Adrenal gland (tissue), 12 donors: ENCODE data around the gene AP1S3. TPM values are rescaled to one million over a fixed set of nuclear protein-coding genes. Genes with fewer than 3 reads are reported as not detected.
A peak's percentile ranks its signal among the peaks of the same experiment; 100 is the strongest.

Experiments used
- DNase-seq, 7 donors: peaks; one replicate each; pipeline ENCODE4 v3.0.0-alpha.2; 2019 to 2020
- H3K27ac ChIP-seq, 5 donors: fragments of 200-600 bp; sonication (generic) in 4 of 5; 1 replicate in 3 of 5; 2 replicates in 2 of 5; pipeline versions ENCODE4 v1.5.1 to v1.8.0; 2016 to 2020; ENCODE audit warnings: mild to moderate bottlenecking in 1 of 5
- H3K27me3 ChIP-seq: fragments of 200-600 bp; 2 replicates; pipeline ENCODE4 v1.8.0; 2021
- H3K36me3 ChIP-seq, 2 donors: fragments of 200-600 bp; replicated peaks in 1 of 2; 1 replicate in 1 of 2; 2 replicates in 1 of 2; pipeline versions ENCODE4 v1.5.1 to v1.8.0; 2018 to 2022
- H3K4me1 ChIP-seq, 2 donors: fragments of 200-600 bp; replicated peaks in 1 of 2; 1 replicate in 1 of 2; 2 replicates in 1 of 2; pipeline versions ENCODE4 v1.5.1 to v1.8.0; 2018 to 2021
- H3K4me3 ChIP-seq, 4 donors: fragments of 200-600 bp; sonication (generic) in 3 of 4; one replicate each; pipeline ENCODE4 v1.5.1; 2016 to 2018
- H3K9me3 ChIP-seq, 3 donors: fragments of 200-600 bp; sonication (generic) in 1 of 3; replicated peaks in 1 of 3; 1 replicate in 2 of 3; 2 replicates in 1 of 3; pipeline versions ENCODE4 v1.5.1 to v1.8.0; 2016 to 2021
- POLR2A ChIP-seq, 2 donors: fragments of 450-650 bp; IDR thresholded peaks; one replicate each; pipeline ENCODE4 v1.6.1; 2017; ENCODE audit warnings: antibody characterized with exemption in 2 of 2, mild to moderate bottlenecking in 2 of 2, moderate library complexity in 1 of 2
- WGBS, 4 donors: extraction: QIAGEN DNeasy Blood & Tissue Kit in 2 of 4; methylation state at CpG; one replicate each; pipeline versions ENCODE4 v1.1.5 to v1.1.7; 2013 to 2017; 5-methylcytosine and 5-hydroxymethylcytosine counted together
- intact Hi-C, 2 donors: fragments of 100-400 bp; cut with DNase I; formaldehyde crosslinking; loops; one replicate each; pipeline versions ENCODE4 v1.14.1 to v1.15.0; 2022 to 2023
- polyA plus RNA-seq, 3 donors: library from polyadenylated mRNA; stranded (reverse); fragments of 200-250 nt in 2 of 3; fragments of 350-450 nt in 1 of 3; fragmentation: Illumina TruSeq in 1 of 3; extraction: RNeasy Lipid Tissue Mini Kit (QIAGEN cat#74804) in 1 of 3; gene quantifications; one replicate each; pipeline ENCODE4 v1.2.3, GENCODE V29; 2013 to 2014
- total RNA-seq, 9 donors: library from RNA; depleted of rRNA in 4 of 9; stranded (reverse); fragments of >200 nt in 4 of 9; fragments of 120-200 nt in 1 of 9; fragmentation: NEBNext Ultra II Directional in 1 of 9; extraction: Animal tissue kit (Norgen Biotek cat#: 25700) in 1 of 9; gene quantifications; one replicate each; pipeline versions ENCODE4 v1.1.0 to v1.2.4, GENCODE V29; 2013 to 2023
- TF ChIP-seq, protein P1 (sequence below), 6 experiments: fragments of 450-650 bp in 4 of 6; fragments of 200-600 bp in 2 of 6; sonication (generic) in 1 of 6; IDR thresholded peaks; 1 replicate in 5 of 6; 2 replicates in 1 of 6; pipeline versions ENCODE4 v1.5.1 to v1.8.0; 2016 to 2021; ENCODE audit warnings: antibody characterized with exemption in 6 of 6, mild to moderate bottlenecking in 2 of 6, moderate library complexity in 1 of 6
- donor health status: healthy with polysubstance abuse.
- donor health status: Bipolar disorder and iron deficiency.
- donor health status: DM: yes; HTN: yes; CAD: no.
- donor health status: DM: no; HTN: no; CAD: no.
- donor health status: DM: no; HTN: no; CAD: no.
- donor health status: DM: yes; HTN: yes; CAD: no.

Gene AP1S3
- total and polyA plus RNA-seq, 12 donors = 0.24 to 7.3 (median 1.3) TPM

DNA sequence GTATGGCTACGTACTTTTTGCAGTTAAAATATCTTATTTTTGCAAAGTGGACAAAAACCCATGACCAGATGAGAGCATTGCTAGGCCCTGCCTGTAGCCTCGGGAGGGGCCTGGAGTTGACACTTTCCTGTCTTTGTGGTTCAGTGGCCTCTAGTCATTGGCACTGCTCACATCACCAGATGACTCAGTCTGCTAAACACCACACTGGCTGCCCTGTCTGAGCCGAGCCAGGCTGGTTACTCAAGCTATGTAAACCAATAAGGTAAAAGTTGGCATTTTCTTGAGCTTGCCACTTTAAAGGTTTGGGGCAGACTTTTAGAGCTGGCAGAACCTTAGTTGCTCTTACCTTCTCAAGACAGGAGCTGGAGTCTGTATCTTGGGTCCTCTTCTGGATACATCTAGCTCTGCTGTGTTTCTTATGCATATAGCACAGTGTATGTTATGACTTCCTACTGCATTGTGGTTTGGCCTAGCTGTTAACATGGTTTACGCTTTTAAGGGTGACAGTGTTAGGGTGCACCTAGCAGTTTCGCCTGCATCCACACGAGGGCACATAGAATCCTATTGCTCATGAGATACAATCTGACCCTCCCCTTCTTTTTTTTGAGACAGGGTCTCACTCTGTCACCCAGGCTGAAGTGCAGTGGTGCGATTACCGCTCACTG, 76.4 kb downstream of the AP1S3 start:
- WGBS, 4 donors = 67 to 81% (median 78%) methylated on average over 8 of the region's 8 CpGs
- no peak overlapping the region for H3K4me3 ChIP-seq
- intact Hi-C loops = no loop called here
- no peaks in the 10 kb centered on the region for H3K27me3 ChIP-seq
- no peak overlapping the region for H3K27ac ChIP-seq
- H3K36me3 ChIP-seq = no peaks in the 10 kb centered on the region
- no peaks in the 10 kb centered on the region for H3K9me3 ChIP-seq
- peak; percentile 18 to 61 (median 54) for DNase-seq
- no peaks in the 10 kb centered on the region for H3K4me1 ChIP-seq
- TF ChIP-seq POLR2A (IDR thresholded peaks at IDR 0.05) = no peak
- TF ChIP-seq, protein P1, sequence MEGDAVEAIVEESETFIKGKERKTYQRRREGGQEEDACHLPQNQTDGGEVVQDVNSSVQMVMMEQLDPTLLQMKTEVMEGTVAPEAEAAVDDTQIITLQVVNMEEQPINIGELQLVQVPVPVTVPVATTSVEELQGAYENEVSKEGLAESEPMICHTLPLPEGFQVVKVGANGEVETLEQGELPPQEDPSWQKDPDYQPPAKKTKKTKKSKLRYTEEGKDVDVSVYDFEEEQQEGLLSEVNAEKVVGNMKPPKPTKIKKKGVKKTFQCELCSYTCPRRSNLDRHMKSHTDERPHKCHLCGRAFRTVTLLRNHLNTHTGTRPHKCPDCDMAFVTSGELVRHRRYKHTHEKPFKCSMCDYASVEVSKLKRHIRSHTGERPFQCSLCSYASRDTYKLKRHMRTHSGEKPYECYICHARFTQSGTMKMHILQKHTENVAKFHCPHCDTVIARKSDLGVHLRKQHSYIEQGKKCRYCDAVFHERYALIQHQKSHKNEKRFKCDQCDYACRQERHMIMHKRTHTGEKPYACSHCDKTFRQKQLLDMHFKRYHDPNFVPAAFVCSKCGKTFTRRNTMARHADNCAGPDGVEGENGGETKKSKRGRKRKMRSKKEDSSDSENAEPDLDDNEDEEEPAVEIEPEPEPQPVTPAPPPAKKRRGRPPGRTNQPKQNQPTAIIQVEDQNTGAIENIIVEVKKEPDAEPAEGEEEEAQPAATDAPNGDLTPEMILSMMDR (IDR thresholded peaks at IDR 0.05) = no peak

DNA sequence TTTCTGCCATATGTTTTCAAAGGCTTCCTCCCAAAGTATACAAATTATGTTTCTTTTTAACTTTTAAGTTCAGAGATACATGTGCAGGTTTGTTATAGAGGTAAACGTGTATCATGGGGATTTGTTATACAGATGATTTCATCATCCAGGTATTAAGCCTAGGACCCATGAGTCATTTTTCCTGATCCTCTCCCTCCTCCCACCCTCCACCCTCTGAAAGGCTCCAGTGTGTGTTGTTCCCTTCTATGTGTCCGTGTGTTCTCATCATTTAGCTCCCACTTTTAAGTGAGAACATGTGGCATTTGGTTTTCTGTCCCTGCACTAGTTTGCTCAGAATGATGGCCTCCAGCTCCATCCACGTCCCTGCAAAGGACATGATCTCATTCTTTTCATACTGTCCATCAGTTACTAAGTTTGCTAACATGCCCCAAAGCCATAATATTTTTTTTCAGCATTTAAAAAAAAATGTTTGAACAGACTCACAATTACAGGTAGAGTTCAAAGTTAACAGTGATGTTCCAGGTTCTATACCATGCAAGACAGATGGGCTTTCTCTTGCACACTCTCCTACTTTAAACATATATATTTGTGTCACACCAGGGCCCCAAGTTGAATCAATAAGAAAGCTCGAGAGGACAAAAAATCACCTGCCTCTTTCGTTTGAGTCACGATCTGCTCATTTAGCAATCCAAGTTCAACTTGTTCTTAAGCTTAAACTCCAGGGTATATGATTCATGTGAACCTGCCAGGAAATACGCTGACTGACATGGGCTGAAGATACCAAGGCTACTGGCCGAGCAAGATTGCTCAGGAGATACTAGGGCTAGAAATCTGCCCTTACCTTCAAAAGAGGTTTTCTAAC, 77.6 kb downstream of the AP1S3 start:
- DNase-seq = no peak
- H3K4me3 ChIP-seq = no peak overlapping the region
- TF ChIP-seq, protein P1 (IDR thresholded peaks at IDR 0.05) = no peak
- TF ChIP-seq POLR2A (IDR thresholded peaks at IDR 0.05) = no peak
- no peaks in the 10 kb centered on the region for H3K4me1 ChIP-seq
- no peaks in the 10 kb centered on the region for H3K9me3 ChIP-seq
- no peaks in the 10 kb centered on the region for H3K27me3 ChIP-seq
- no peak overlapping the region for H3K27ac ChIP-seq
- intact Hi-C loops = no loop called here
- H3K36me3 ChIP-seq = no peaks in the 10 kb centered on the region
- 68 to 74% (median 69%) methylated on average over 8 of the region's 8 CpGs for whole genome bisulfite sequencing, 4 donors

DNA sequence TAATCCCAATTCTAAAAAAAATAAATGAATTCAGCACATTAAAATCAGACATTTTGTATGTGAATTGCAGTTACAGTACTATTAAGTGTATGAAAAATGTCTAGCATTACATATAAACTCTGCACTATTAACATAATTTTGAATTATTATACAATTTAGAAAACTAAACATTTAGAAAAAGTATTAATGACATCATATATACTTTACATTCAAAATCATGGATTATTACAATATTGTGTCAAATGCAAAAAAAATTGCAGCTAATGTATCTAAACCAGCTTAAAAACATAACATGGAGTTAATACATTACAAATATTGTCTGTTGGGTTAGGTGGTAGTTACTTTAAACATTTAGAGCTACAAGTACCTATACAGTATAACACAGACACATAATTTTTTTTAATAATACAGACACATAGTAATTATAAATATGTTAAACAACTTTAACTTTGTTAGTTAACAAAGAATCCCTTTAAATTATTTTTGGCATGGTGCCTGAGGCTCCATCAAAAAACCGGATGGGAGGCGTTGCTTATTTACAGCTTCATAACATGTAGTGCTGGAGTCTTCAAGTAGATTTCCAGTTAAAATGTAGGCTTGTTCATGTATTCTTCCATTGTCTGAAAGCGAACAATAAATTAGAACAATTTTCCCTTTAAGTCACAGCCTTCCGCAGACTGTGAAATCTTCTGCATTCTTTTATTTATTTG, 79.1 kb downstream of the AP1S3 start:
- intact Hi-C loops = no loop called here
- Histone ChIP-seq H3K4me3 (no peak overlapping the region), H3K4me1 (no peaks in the 10 kb centered on the region), H3K27ac (no peak overlapping the region), H3K27me3 (no peaks in the 10 kb centered on the region), H3K36me3 (no peaks in the 10 kb centered on the region), H3K9me3 (no peaks in the 10 kb centered on the region)
- 75 to 84% (median 79%) methylated on average over 4 of the region's 4 CpGs for WGBS, 4 donors
- DNase-seq = no peak
- TF ChIP-seq, protein P1 (IDR thresholded peaks at IDR 0.05) = no peak
- TF ChIP-seq POLR2A (IDR thresholded peaks at IDR 0.05) = no peak

DNA sequence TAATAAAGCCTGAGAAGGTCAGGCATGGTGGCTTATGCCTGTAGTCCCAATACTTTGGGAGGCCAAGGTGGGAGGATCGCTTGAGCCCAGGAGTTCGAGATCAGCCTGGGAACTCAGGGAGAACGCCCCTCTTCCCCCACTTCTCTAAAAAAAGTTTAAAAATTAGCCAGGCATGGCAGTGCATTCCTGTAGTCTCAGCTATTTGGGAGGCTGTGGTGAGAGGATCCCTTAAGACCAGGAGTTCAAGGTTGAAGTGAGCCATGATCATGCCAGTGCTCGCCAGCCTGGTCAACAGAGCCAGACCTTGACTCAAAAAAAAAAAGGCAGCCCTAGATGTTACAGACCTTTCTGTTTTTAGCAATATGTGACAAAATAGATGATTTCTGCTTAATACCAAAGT, 83.4 kb downstream of the AP1S3 start:
- no peak overlapping the region for H3K27ac ChIP-seq
- no peaks in the 10 kb centered on the region for H3K9me3 ChIP-seq
- 68 to 89% (median 86%) methylated on average over 4 of the region's 4 CpGs for WGBS, 4 donors
- TF ChIP-seq, protein P1 (IDR thresholded peaks at IDR 0.05) = no peak
- TF ChIP-seq POLR2A (IDR thresholded peaks at IDR 0.05) = no peak
- peaks cover 4% of the 10 kb centered on the region for H3K27me3 ChIP-seq
- DNase-seq = no peak
- intact Hi-C loops = no loop called here
- no peak overlapping the region for H3K4me3 ChIP-seq
- no peaks in the 10 kb centered on the region for H3K36me3 ChIP-seq
- no peaks in the 10 kb centered on the region for H3K4me1 ChIP-seq
